H1 (cell line): ENCODE measurements around the gene SIDT1. TPM values are rescaled to one million over a fixed set of nuclear protein-coding genes. Genes with fewer than 3 reads are reported as not detected.

Experiments
- CTCF ChIA-PET: fragments of 300-600 bp; sonication (Branson Sonifier 250); formaldehyde crosslinking; loops from one replicate; lab custom pipeline; 2021; ENCODE audit not compliant: partially characterized antibody; lab: Charles Lee
- POLR2A ChIA-PET: fragments of 300-600 bp; sonication (Branson Sonifier 250); formaldehyde crosslinking; loops from one replicate; lab custom pipeline; 2021; ENCODE audit warnings: inconsistent platforms; ENCODE audit not compliant: partially characterized antibody; lab: Charles Lee
- DNase-seq, 2 experiments: peaks; one replicate each; pipeline versions ENCODE4 v3.0.0 to v3.0.0-alpha.2; 2010 to 2022; ENCODE audit warnings: low spot score in 2 of 2, low read depth in 1 of 2, mixed read lengths in 1 of 2
- FAIRE-seq: peaks from 2 replicates; lab custom pipeline; 2011; peaks lifted over from hg19 to GRCh38; lab: Jason Lieb, UNC
- H2AFZ ChIP-seq: 2 replicates; pipeline ENCODE4 v1.8.1; 2012; ENCODE audit warnings: low read length, inconsistent platforms
- H2AK5ac ChIP-seq: 2 replicates; pipeline ENCODE4 v1.6.1; 2013; ENCODE audit warnings: low read depth, low read length
- H2BK120ac ChIP-seq: replicated peaks from 2 replicates; pipeline ENCODE3; 2013; ENCODE audit warnings: low read depth, low read length, inconsistent platforms
- H2BK12ac ChIP-seq: 2 replicates; pipeline ENCODE4 v1.6.1; 2013; ENCODE audit warnings: low read depth, low read length
- H2BK15ac ChIP-seq: 2 replicates; pipeline ENCODE4 v1.6.1; 2013; ENCODE audit warnings: low read length
- H2BK20ac ChIP-seq: 2 replicates; pipeline ENCODE4 v1.6.1; 2013; ENCODE audit warnings: low read length
- H2BK5ac ChIP-seq: 2 replicates; pipeline ENCODE4 v1.6.1; 2013; ENCODE audit warnings: low read depth, low read length
- H3K14ac ChIP-seq: 2 replicates; pipeline ENCODE4 v1.6.1; 2013; ENCODE audit warnings: inconsistent platforms; ENCODE audit not compliant: insufficient read length
- H3K18ac ChIP-seq: 2 replicates; pipeline ENCODE4 v1.6.1; 2013; ENCODE audit warnings: low read length; ENCODE audit errors: extremely low read depth
- H3K23ac ChIP-seq: 2 replicates; pipeline ENCODE4 v1.6.1; 2013; ENCODE audit warnings: inconsistent platforms; ENCODE audit not compliant: insufficient read length
- H3K23me2 ChIP-seq: 2 replicates; pipeline ENCODE4 v1.6.1; 2013; ENCODE audit warnings: low read depth, low read length
- H3K27ac ChIP-seq: 2 replicates; pipeline ENCODE4 v1.6.1; 2011; ENCODE audit warnings: low read depth, low read length, inconsistent platforms
- H3K27me3 ChIP-seq, 4 experiments: replicated peaks in 1 of 4; 1 replicate in 1 of 4; 2 replicates in 3 of 4; pipeline versions ENCODE4 v1.6.1 to v1.8.1; 2011 to 2013; ENCODE audit warnings: low read length in 3 of 4, mild to moderate bottlenecking in 3 of 4, inconsistent platforms in 2 of 4, mixed read lengths in 2 of 4, moderate library complexity in 1 of 4; ENCODE audit not compliant: control insufficient read depth in 3 of 4, insufficient read depth in 3 of 4; ENCODE audit errors: extremely low read depth in 1 of 4
- H3K36me3 ChIP-seq, 4 experiments: 2 replicates each; pipeline versions ENCODE4 v1.6.1 to v1.8.1; 2011 to 2013; ENCODE audit warnings: mild to moderate bottlenecking in 4 of 4, low read length in 3 of 4, moderate library complexity in 2 of 4, control low read depth in 1 of 4, inconsistent platforms in 1 of 4; ENCODE audit not compliant: insufficient read depth in 4 of 4, control insufficient read depth in 2 of 4
- H3K4ac ChIP-seq: replicated peaks from 2 replicates; pipeline ENCODE3; 2013; ENCODE audit warnings: low read length, low read depth, mixed read lengths, inconsistent platforms; ENCODE audit not compliant: insufficient read length
- H3K4me1 ChIP-seq, 4 experiments: replicated peaks in 1 of 4; 1 replicate in 1 of 4; 2 replicates in 3 of 4; pipeline versions ENCODE4 v1.6.1 to v1.8.1; 2011 to 2013; ENCODE audit warnings: low read length in 3 of 4, inconsistent platforms in 2 of 4, mixed read lengths in 1 of 4; ENCODE audit not compliant: insufficient read depth in 4 of 4, control insufficient read depth in 3 of 4
- H3K4me2 ChIP-seq, 2 experiments: 2 replicates each; pipeline versions ENCODE4 v1.6.1 to v1.8.1; 2011 to 2013; ENCODE audit warnings: low read depth in 2 of 2, low read length in 2 of 2, control low read depth in 1 of 2, inconsistent platforms in 1 of 2, mild to moderate bottlenecking in 1 of 2; ENCODE audit not compliant: insufficient read depth in 1 of 2
- H3K4me3 ChIP-seq, 4 experiments: fragments of 200-600, 300-600 bp in 1 of 4; sonication (generic), shearing (Covaris generic), sonication (Bioruptor Twin) in 1 of 4; 2 replicates each; pipeline versions ENCODE4 v1.5.1 to v1.8.1; 2011 to 2016; ENCODE audit warnings: low read length in 4 of 4, low read depth in 3 of 4, control low read depth in 2 of 4, inconsistent platforms in 2 of 4, mild to moderate bottlenecking in 2 of 4, mixed read lengths in 1 of 4, moderate library complexity in 1 of 4; ENCODE audit not compliant: insufficient read depth in 2 of 4; ENCODE audit errors: extremely low read depth in 1 of 4
- H3K56ac ChIP-seq: replicated peaks from 2 replicates; pipeline ENCODE3; 2013; ENCODE audit warnings: low read depth, mild to moderate bottlenecking, mixed read lengths, low read length, inconsistent platforms; ENCODE audit not compliant: insufficient read length
- H3K79me1 ChIP-seq: 2 replicates; pipeline ENCODE4 v1.6.1; 2013; ENCODE audit warnings: low read depth, low read length, control low read depth
- H3K79me2 ChIP-seq, 2 experiments: 2 replicates each; pipeline versions ENCODE4 v1.6.1 to v1.8.1; 2012 to 2013; ENCODE audit warnings: low read length in 2 of 2, mild to moderate bottlenecking in 2 of 2, inconsistent platforms in 1 of 2; ENCODE audit not compliant: insufficient read depth in 2 of 2, control insufficient read depth in 1 of 2
- H3K9ac ChIP-seq, 4 experiments: replicated peaks in 1 of 4; 1 replicate in 1 of 4; 2 replicates in 3 of 4; pipeline versions ENCODE4 v1.6.1 to v1.8.1; 2011 to 2013; ENCODE audit warnings: low read depth in 3 of 4, low read length in 3 of 4, control low read depth in 2 of 4, mild to moderate bottlenecking in 2 of 4, moderate library complexity in 2 of 4, inconsistent platforms in 1 of 4; ENCODE audit errors: extremely low read depth in 1 of 4
- H3K9me3 ChIP-seq, 2 experiments: 2 replicates each; pipeline versions ENCODE4 v1.6.1 to v1.8.1; 2012 to 2013; ENCODE audit warnings: mild to moderate bottlenecking in 2 of 2, moderate library complexity in 2 of 2, control low read depth in 1 of 2, inconsistent platforms in 1 of 2, low read depth in 1 of 2, low read length in 1 of 2, mixed read lengths in 1 of 2; ENCODE audit not compliant: insufficient read depth in 2 of 2
- H4K20me1 ChIP-seq, 2 experiments: replicated peaks in 1 of 2; 2 replicates each; pipeline versions ENCODE3 to v1.8.1; 2011 to 2013; ENCODE audit warnings: inconsistent platforms in 2 of 2, low read length in 2 of 2, mild to moderate bottlenecking in 1 of 2; ENCODE audit not compliant: insufficient read depth in 2 of 2, control insufficient read depth in 1 of 2
- H4K5ac ChIP-seq: 2 replicates; pipeline ENCODE4 v1.6.1; 2013; ENCODE audit warnings: low read length, low read depth, mixed read lengths, inconsistent platforms; ENCODE audit not compliant: insufficient read length
- H4K8ac ChIP-seq: 2 replicates; pipeline ENCODE4 v1.8.0; 2013; ENCODE audit warnings: mild to moderate bottlenecking, moderate library complexity, low read length, inconsistent platforms; ENCODE audit not compliant: insufficient read depth; ENCODE audit errors: extremely low read depth
- H4K91ac ChIP-seq: replicated peaks from 2 replicates; pipeline ENCODE3; 2013; ENCODE audit warnings: low read length, mixed read lengths, inconsistent platforms; ENCODE audit not compliant: insufficient read length
- ASH2L ChIP-seq: fragments of 200-600, 300-600 bp; sonication (generic); IDR thresholded peaks from one replicate; pipeline ENCODE4 v1.7.1; 2017; ENCODE audit warnings: low read length
- CHD2 ChIP-seq: IDR thresholded peaks from 2 replicates; pipeline ENCODE4 v1.6.1; 2012; ENCODE audit warnings: low read length, improper control_type of control experiment
- SIN3A ChIP-seq, 2 experiments: IDR thresholded peaks in 1 of 2; conservative IDR thresholded peaks in 1 of 2; 2 replicates each; pipeline ENCODE4 v1.6.1; 2011 to 2012; ENCODE audit warnings: low read length in 2 of 2, improper control_type of control experiment in 1 of 2, low read depth in 1 of 2, mild to moderate bottlenecking in 1 of 2
- SIRT6 ChIP-seq: IDR thresholded peaks from one replicate; pipeline ENCODE4 v1.7.1; 2012; ENCODE audit warnings: low read length, inconsistent platforms
- WGBS, 2 experiments: shearing (Covaris generic) in 1 of 2; methylation state at CpG; one replicate each; pipeline versions ENCODE4 v1.1.6 to v1.1.7; 2013 to 2015; ENCODE audit warnings: low lambda C conversion rate in 2 of 2, mixed read lengths in 2 of 2, inconsistent platforms in 1 of 2, low coverage in 1 of 2, missing lambda C conversion rate in 1 of 2; ENCODE audit not compliant: insufficient replicate concordance in 2 of 2, insufficient coverage in 1 of 2, insufficient read length in 1 of 2; ENCODE audit errors: extremely low coverage in 1 of 2, missing lambda C conversion rate in 1 of 2; 5-methylcytosine and 5-hydroxymethylcytosine counted together
- polyA plus RNA-seq, 7 experiments: library from polyadenylated mRNA; depleted of rRNA in 3 of 7; stranded (reverse) in 5 of 7; unstranded in 2 of 7; fragments of >200 nt in 5 of 7; fragments of 200-250 nt in 2 of 7; gene quantifications; 1 replicate in 5 of 7; 2 replicates in 1 of 7; 4 replicates in 1 of 7; pipeline versions ENCODE4 v1.2.1 to v1.2.3, GENCODE V29; 2011 to 2013; ENCODE audit warnings: missing spikeins in 2 of 7, mixed read lengths in 2 of 7
- total RNA-seq: library from RNA; stranded (reverse); fragmentation: NEBNext Ultra II Directional; extraction: Animal tissue kit (Norgen Biotek cat#: 25700); gene quantifications from 2 replicates; pipeline ENCODE4 v1.2.1, GENCODE V29; 2021

SIDT1 gene
- total and polyA plus RNA-seq, 2 of the 8 experiments (the other 6 are each of a cell fraction or from before 2014, with no cell fraction given): 0.06 TPM; not detected in 1

DNA sequence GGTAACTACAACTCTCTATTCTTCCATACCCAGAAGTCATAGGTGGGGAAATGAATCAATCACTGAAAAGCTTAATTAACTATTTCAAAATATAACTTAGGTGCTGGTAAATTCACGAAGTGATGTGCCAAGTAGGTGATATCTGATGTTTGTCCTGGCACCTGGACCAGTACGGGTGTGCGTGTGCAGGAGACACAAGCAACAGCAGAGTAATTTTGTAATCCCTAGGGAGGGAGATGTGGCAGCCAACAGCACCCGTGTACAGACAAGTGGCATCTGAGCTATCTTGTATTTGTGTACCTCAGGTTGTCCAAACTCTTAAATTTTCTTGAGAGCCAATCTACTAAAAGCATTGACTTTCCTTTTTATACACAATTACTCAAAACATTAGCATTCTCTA, 141.2 kb downstream of the SIDT1 start:
- Histone ChIP-seq H2BK20ac (no peak overlapping the region), H3K4ac (no peak overlapping the region), H3K9ac (no peak overlapping the region), H3K27me3 (no peaks in the 10 kb centered on the region), H3K56ac (no peak overlapping the region), H3K4me2 (no peak overlapping the region), H3K27ac (no peak overlapping the region), H2BK12ac (no peak overlapping the region), H3K36me3 (peaks cover 0 to 5% (median 1%) of the 10 kb centered on the region in 4 experiments; a peak in 3 of 8 replicates), H3K23me2 (no peaks in the 10 kb centered on the region), H2AK5ac (no peak overlapping the region), H3K4me3 (no peak overlapping the region), H2AFZ (no peak overlapping the region), H4K20me1 (no peaks in the 10 kb centered on the region), H3K79me2 (peaks cover 0 to 2% of the 10 kb centered on the region in 2 experiments; a peak in 1 of 4 replicates), H3K9me3 (no peaks in the 10 kb centered on the region), H4K91ac (no peak overlapping the region), H3K79me1 (no peaks in the 10 kb centered on the region), H2BK5ac (no peak overlapping the region), H4K8ac (no peak overlapping the region), H2BK15ac (no peak overlapping the region), H4K5ac (no peak overlapping the region), H2BK120ac (no peak overlapping the region), H3K14ac (no peak overlapping the region), H3K4me1 (peaks cover 0 to 4% (median 4%) of the 10 kb centered on the region in 4 experiments; a peak in 2 of 7 replicates), H3K23ac (no peak overlapping the region), H3K18ac (no peak overlapping the region)
- TF ChIP-seq ASH2L (no peak), SIN3A (conservative IDR thresholded peaks at IDR 0.05 in 1 of 2, IDR thresholded peaks at IDR 0.05 in 1 of 2; ENCODE audit: low read depth in 1 of 2, low read length in 2 of 2) (no peak), SIRT6 (no peak), CHD2 (no peak)
- DNase-seq (no peak), FAIRE-seq (no peak)
- POLR2A ChIA-PET: interaction anchor here (1.1 kb wide), 1 partner anchor 9 kb away, joined by 3 read pairs; no protein-coding TSS in a partner anchor
- 88% methylated on average over 4 of the region's 4 CpGs; no CpG with 5 or more reads in 1 of the 2 experiments for WGBS, 2 experiments
- CTCF ChIA-PET: interaction anchor here (0.6 to 1.6 kb wide), 2 partner anchors 13 to 25 kb away, joined by 4 to 5 read pairs; no protein-coding TSS in a partner anchor
